AG04449 (cell line): ENCODE data around the gene XIRP2.
"Not testable (repeated sequence)": the region's sequence is repeated elsewhere in the genome, so short reads cannot be mapped to it uniquely, and the experiment has no call there.

Experiments used
- CTCF ChIA-PET: fragments of 350-600 bp; formaldehyde crosslinking; extraction: SDS; loops from one replicate; lab custom pipeline; 2021; ENCODE audit warnings: antibody characterized with exemption; lab: Yijun Ruan, JAX
- POLR2A ChIA-PET: fragments of 400-600, 350-600 bp; formaldehyde crosslinking; extraction: SDS; loops from one replicate; lab custom pipeline; 2020; ENCODE audit warnings: antibody characterized with exemption, inconsistent platforms; lab: Yijun Ruan, JAX
- DNase-seq: peaks from one replicate; pipeline ENCODE4 v3.0.0-alpha.2; 2010; ENCODE audit warnings: low read depth, low spot score
- H3K4me3 ChIP-seq: 2 replicates; pipeline ENCODE4 v1.5.1; 2011; ENCODE audit warnings: low read depth, mild to moderate bottlenecking, control low read depth, low read length
- CTCF ChIP-seq: IDR thresholded peaks from one replicate; pipeline ENCODE4 v1.5.1; 2011; ENCODE audit warnings: mild to moderate bottlenecking, moderate library complexity, low read length, control low read depth, inconsistent platforms; ENCODE audit not compliant: insufficient read depth; ENCODE audit errors: missing control alignments

XIRP2 gene

DNA sequence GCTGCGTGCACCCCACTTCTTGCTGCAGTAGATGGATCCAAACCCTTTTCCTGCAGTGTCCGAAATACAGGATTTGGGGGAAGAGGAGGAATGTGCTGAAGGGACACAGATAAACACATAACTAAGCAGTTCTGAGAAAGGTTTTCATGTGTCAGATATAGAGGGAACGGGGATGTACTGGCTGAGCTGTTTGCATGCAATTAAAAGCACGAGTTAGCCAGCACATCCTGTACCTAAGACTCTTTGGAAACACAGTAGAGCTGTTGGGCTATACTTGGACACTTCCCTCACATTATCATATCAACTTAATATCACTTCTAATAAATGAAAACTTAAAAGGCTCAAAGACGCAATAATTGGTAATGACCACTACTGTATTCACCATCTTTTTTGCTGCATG lies 377.4 kb downstream of the XIRP2 start:
- H3K4me3 ChIP-seq = no peak overlapping the region
- no peak for TF ChIP-seq CTCF
- POLR2A ChIA-PET = no interaction called here
- CTCF ChIA-PET = no interaction called here
- DNase-seq = no peak

GRCh38 chr2:167268245-167268644 lies 380.0 kb downstream of the XIRP2 start:
- H3K4me3 ChIP-seq, POLR2A ChIA-PET, DNase-seq, CTCF ChIA-PET: not testable (repeated sequence)

DNA sequence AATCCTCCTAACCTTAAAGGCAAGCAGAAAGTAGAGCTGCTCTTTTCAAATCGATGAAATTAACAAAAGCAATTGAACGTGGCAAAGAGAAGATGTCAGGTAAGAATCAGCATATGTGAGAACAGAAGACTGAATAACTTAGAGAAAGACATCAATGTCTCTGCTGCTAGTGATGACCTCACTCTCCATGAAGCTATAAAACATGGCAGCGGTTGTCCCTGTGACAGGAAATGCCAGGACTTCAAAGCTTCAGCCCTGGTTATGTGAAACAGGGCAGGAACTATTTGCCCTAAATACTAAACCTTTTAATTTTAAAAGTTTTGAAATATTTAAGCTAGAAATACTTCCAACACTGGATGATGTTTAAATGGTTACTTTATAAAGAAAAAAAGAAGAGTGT lies 383.7 kb downstream of the XIRP2 start:
- POLR2A ChIA-PET = no interaction called here
- H3K4me3 ChIP-seq = no peak overlapping the region
- no peak for TF ChIP-seq CTCF
- CTCF ChIA-PET = no interaction called here
- no peak for DNase-seq

- no peak for TF ChIP-seq CTCF
- no peak for DNase-seq
- no peak overlapping the region for H3K4me3 ChIP-seq
- POLR2A ChIA-PET = no interaction called here
- CTCF ChIA-PET = no interaction called here
These were observed 386.8 kb downstream of the XIRP2 start for GRCh38 chr2:167275046-167275445.

DNA sequence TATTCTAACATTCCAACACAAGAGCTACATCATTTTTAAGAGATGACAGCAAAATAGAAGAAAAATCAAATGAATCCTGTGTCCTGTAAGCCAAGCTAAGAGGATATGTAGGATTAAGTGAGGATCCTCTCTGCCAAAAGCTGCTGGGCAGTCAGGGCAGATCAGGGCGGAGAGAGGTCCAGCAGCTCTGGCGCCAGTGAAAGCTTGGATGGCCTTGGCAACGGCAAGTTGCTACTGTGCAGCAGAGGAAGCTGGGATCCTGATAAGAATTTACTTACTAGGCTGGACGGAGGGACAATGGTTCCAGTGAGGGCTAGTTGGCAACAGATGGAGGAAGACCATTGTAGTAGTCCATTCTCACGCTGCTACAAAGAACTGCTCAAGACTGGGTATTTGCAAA lies 391.5 kb downstream of the XIRP2 start:
- CTCF ChIA-PET = no interaction called here
- no peak overlapping the region for H3K4me3 ChIP-seq
- POLR2A ChIA-PET = no interaction called here
- no peak for TF ChIP-seq CTCF
- no peak for DNase-seq

- H3K4me3 ChIP-seq = no peak overlapping the region
- ChIA-PET CTCF (no interaction called here), POLR2A (no interaction called here)
- DNase-seq = no peak
- TF ChIP-seq CTCF = no peak
These were observed 398.9 kb downstream of the XIRP2 start for GRCh38 chr2:167287212-167287611.

GRCh38 chr2:167289651-167290410 lies 401.6 kb downstream of the XIRP2 start:
- no peak for DNase-seq
- TF ChIP-seq CTCF = no peak
- no peak overlapping the region for H3K4me3 ChIP-seq
- CTCF ChIA-PET = no interaction called here
- POLR2A ChIA-PET = no interaction called here
